Prostate gland (tissue), 2 donors: Measurements from ENCODE around the gene GORASP1.

Experiments
- CTCF ChIP-seq, 4 experiments: fragments of 200-600 bp in 2 of 4; fragments of 450-650 bp in 2 of 4; sonication (generic) in 2 of 4; IDR thresholded peaks; 1 replicate in 3 of 4; 2 replicates in 1 of 4; pipeline ENCODE4 v1.5.1; 2016 to 2019; ENCODE audit warnings: antibody characterized with exemption in 4 of 4, mild to moderate bottlenecking in 2 of 4, moderate library complexity in 2 of 4
- POLR2A ChIP-seq: fragments of 450-650 bp; IDR thresholded peaks from one replicate; pipeline ENCODE4 v1.6.1; 2016; ENCODE audit warnings: antibody characterized with exemption, mild to moderate bottlenecking
- POLR2AphosphoS5 ChIP-seq: sonication (generic); formaldehyde crosslinking; IDR thresholded peaks from one replicate; pipeline ENCODE4 v1.6.1; 2017; ENCODE audit warnings: antibody characterized with exemption

- no peak for TF ChIP-seq CTCF (IDR thresholded peaks at IDR 0.05)
- TF ChIP-seq POLR2A, result no peak
- no peak for TF ChIP-seq POLR2AphosphoS5
These were observed 29.4 kb upstream of the GORASP1 start for GRCh38 chr3:39136533-39137434.
